ENCODE results near the gene MDH1B.
A peak's percentile ranks its signal among the peaks of the same experiment; 100 is the strongest.
"Not testable (repeated sequence)": the region's sequence is repeated elsewhere in the genome, so short reads cannot be mapped to it uniquely, and the experiment has no call there.

Gene MDH1B

GRCh38 chr2:206765242-206766056, at the start of gene MDH1B, which contains the start of gene FASTKD2:
Gene MDH1B, minus strand, starts transcription at chr2:206765328. Its CDS starts 57 bp downstream, at chr2:206765271.
Gene FASTKD2, plus strand, starts transcription at chr2:206765606. Its CDS starts 1,088 bp downstream, at chr2:206766694.
- DNase-seq (ENCODE audit: low read depth), result peak; percentile 89

GRCh38 chr2:206814498-206814897, 49.4 kb upstream of the MDH1B start:
- no peak for DNase-seq (ENCODE audit: low read depth)
- H3K4me3 ChIP-seq (ENCODE audit: low read depth, low read length), result no peak overlapping the region

More at GRCh38 chr2:206765242-206766056, at the start of gene MDH1B, which contains the start of gene FASTKD2:
- peak within 1 kb of the TSS; percentile 66 for H3K4me3 ChIP-seq (ENCODE audit: low read depth, low read length)

- H3K4me3 ChIP-seq (ENCODE audit: low read depth, low read length); DNase-seq (ENCODE audit: low read depth): not testable (repeated sequence)
These were observed 47.3 kb upstream of the MDH1B start for GRCh38 chr2:206812471-206812870.

GRCh38 chr2:206807624-206808023, 42.5 kb upstream of the MDH1B start:
- DNase-seq (ENCODE audit: low read depth), result not testable (repeated sequence)

GRCh38 chr2:206805887-206806607, 40.9 kb upstream of the MDH1B start:
- no peak for DNase-seq (ENCODE audit: low read depth)
- no peak overlapping the region for H3K4me3 ChIP-seq (ENCODE audit: low read depth, low read length)

More at GRCh38 chr2:206807624-206808023, 42.5 kb upstream of the MDH1B start:
- H3K4me3 ChIP-seq (ENCODE audit: low read depth, low read length), result not testable (repeated sequence)

- no peak overlapping the region for H3K4me3 ChIP-seq (ENCODE audit: low read depth, low read length)
- no peak for DNase-seq (ENCODE audit: low read depth)
These were observed 39.2 kb upstream of the MDH1B start for GRCh38 chr2:206804326-206804725.

GRCh38 chr2:206802654-206803514, 37.8 kb upstream of the MDH1B start:
- DNase-seq (ENCODE audit: low read depth), result no peak
- no peak overlapping the region for H3K4me3 ChIP-seq (ENCODE audit: low read depth, low read length)

- DNase-seq (ENCODE audit: low read depth), result no peak
- no peak overlapping the region for H3K4me3 ChIP-seq (ENCODE audit: low read depth, low read length)
These were observed 36.5 kb upstream of the MDH1B start for GRCh38 chr2:206801418-206802189.

GRCh38 chr2:206800506-206801417, 35.6 kb upstream of the MDH1B start:
- DNase-seq (ENCODE audit: low read depth), result peak; percentile 49
- H3K4me3 ChIP-seq (ENCODE audit: low read depth, low read length), result no peak overlapping the region

GRCh38 chr2:206799083-206799482, 34.0 kb upstream of the MDH1B start:
- H3K4me3 ChIP-seq (ENCODE audit: low read depth, low read length), result no peak overlapping the region
- no peak for DNase-seq (ENCODE audit: low read depth)

GRCh38 chr2:206798000-206798399, 32.9 kb upstream of the MDH1B start:
- no peak for DNase-seq (ENCODE audit: low read depth)
- H3K4me3 ChIP-seq (ENCODE audit: low read depth, low read length), result no peak overlapping the region

GRCh38 chr2:206797376-206797775, 32.2 kb upstream of the MDH1B start:
- no peak for DNase-seq (ENCODE audit: low read depth)

GRCh38 chr2:206792645-206793044, 27.5 kb upstream of the MDH1B start:
- H3K4me3 ChIP-seq (ENCODE audit: low read depth, low read length), result no peak overlapping the region
- no peak for DNase-seq (ENCODE audit: low read depth)

More at GRCh38 chr2:206797376-206797775, 32.2 kb upstream of the MDH1B start:
- no peak overlapping the region for H3K4me3 ChIP-seq (ENCODE audit: low read depth, low read length)

- H3K4me3 ChIP-seq (ENCODE audit: low read depth, low read length), result no peak overlapping the region
- no peak for DNase-seq (ENCODE audit: low read depth)
These were observed 25.3 kb upstream of the MDH1B start for GRCh38 chr2:206790311-206790935.

- no peak for DNase-seq (ENCODE audit: low read depth)
- no peak overlapping the region for H3K4me3 ChIP-seq (ENCODE audit: low read depth, low read length)
These were observed 19.6 kb upstream of the MDH1B start for GRCh38 chr2:206784559-206785353.

- H3K4me3 ChIP-seq (ENCODE audit: low read depth, low read length), result no peak overlapping the region
- no peak for DNase-seq (ENCODE audit: low read depth)
These were observed 18.6 kb upstream of the MDH1B start for GRCh38 chr2:206783718-206784117.

GRCh38 chr2:206780671-206781070, 15.5 kb upstream of the MDH1B start:
- DNase-seq (ENCODE audit: low read depth), result no peak
- no peak overlapping the region for H3K4me3 ChIP-seq (ENCODE audit: low read depth, low read length)

Measured in skeletal muscle cell (primary cell).